HG02938 (cell line): ENCODE results near the gene FCN3.

Source experiments
- ATAC-seq: cut with Tn5 transposase; IDR thresholded peaks from one replicate; pipeline ENCODE4 v1.9.1; 2021; ENCODE audit warnings: mild to moderate bottlenecking, moderate library complexity; ENCODE audit not compliant: unreplicated experiment

Gene FCN3

GRCh38 chr1:27343639-27344025 lies 31.0 kb downstream of the FCN3 start:
- ATAC-seq = no peak

- no peak for ATAC-seq
Observed at GRCh38 chr1:27342778-27343638, 31.6 kb downstream of the FCN3 start.

- no peak for ATAC-seq
Observed at GRCh38 chr1:27342391-27342777, 32.2 kb downstream of the FCN3 start.

GRCh38 chr1:27341525-27342252 lies 32.9 kb downstream of the FCN3 start, which contains the start of gene SYTL1:
SYTL1 (plus strand) TSS chr1:27342022; CDS start chr1:27345335, 3,313 bp downstream.
- ATAC-seq = no peak

GRCh38 chr1:27339213-27339612 lies 35.4 kb downstream of the FCN3 start:
- ATAC-seq = no peak

- ATAC-seq = no peak
Observed at GRCh38 chr1:27338751-27339150, 35.9 kb downstream of the FCN3 start.

- no peak for ATAC-seq
Observed at GRCh38 chr1:27336756-27337155, 37.9 kb downstream of the FCN3 start.

- ATAC-seq = no peak
Observed at GRCh38 chr1:27335506-27336422, 38.9 kb downstream of the FCN3 start.

GRCh38 chr1:27333717-27334279 lies 40.8 kb downstream of the FCN3 start:
- ATAC-seq = no peak

GRCh38 chr1:27332536-27333281 lies 41.9 kb downstream of the FCN3 start:
- ATAC-seq = no peak

GRCh38 chr1:27331922-27332321 lies 42.7 kb downstream of the FCN3 start:
- ATAC-seq = no peak

- ATAC-seq = no peak
Observed at GRCh38 chr1:27331426-27331825, 43.2 kb downstream of the FCN3 start.

GRCh38 chr1:27330786-27331185 lies 43.8 kb downstream of the FCN3 start:
- ATAC-seq = no peak

- ATAC-seq = no peak
Observed at GRCh38 chr1:27327964-27328363, 46.7 kb downstream of the FCN3 start.

- ATAC-seq = no peak
Observed at GRCh38 chr1:27325286-27325685, 49.3 kb downstream of the FCN3 start.

- ATAC-seq = no peak
Observed at GRCh38 chr1:27322569-27323240, 51.9 kb downstream of the FCN3 start.

GRCh38 chr1:27321813-27322568 lies 52.6 kb downstream of the FCN3 start, which contains the start of gene TMEM222:
TMEM222 (plus strand) TSS chr1:27322163; CDS start chr1:27322198, 35 bp downstream.
- ATAC-seq = peak; percentile 90
